HG02981 (cell line): ENCODE measurements around the gene SORCS1.

Experiments used
- ATAC-seq: cut with Tn5 transposase; IDR thresholded peaks from one replicate; pipeline ENCODE4 v1.9.1; 2021; ENCODE audit warnings: mild to moderate bottlenecking, moderate library complexity; ENCODE audit not compliant: unreplicated experiment

Gene SORCS1

DNA sequence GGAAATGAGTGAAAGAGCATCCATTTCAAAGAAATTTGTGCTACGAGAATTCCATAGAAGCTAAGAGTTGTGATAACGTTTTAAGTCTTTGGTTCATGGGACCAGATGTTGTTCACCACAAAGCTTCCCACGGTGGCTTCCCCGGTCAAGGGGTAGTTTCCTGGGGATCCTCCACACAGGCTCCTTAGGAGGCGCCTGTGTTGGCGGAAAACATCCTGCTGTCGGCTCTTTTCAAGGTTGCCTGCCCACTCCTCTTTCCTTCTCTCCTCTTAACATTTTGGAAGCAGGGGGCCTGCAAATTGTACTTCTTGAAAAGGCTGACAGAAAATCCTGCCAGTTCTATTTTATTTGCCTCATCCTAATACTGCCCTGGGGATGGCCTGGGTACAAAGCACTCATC is 398.6 kb downstream of the SORCS1 start:
- no peak for ATAC-seq

DNA sequence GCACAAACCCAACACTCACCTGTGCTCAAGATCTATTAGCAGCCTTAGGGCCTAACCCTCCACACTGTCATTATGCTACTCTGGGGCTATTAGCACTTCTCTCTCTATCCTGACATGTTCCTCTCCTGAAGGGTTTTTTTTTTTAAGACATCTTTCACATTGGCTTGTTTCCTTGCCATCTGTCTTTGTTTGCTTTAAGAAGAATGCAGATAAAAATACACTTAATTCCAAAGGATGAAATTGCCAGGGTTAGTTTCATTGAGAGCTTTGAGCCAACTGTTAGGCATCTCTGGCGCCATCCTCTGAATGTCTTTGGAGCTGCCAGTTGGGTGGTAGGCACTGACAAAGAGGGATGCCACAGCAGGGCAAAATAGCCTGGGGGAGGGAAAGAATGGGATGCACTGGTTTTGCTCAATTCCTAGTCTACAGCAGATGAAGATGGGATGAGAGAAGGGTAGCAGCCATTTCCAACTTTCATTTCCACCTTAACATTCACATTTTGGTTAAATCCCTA is 399.2 kb downstream of the SORCS1 start:
- ATAC-seq, result no peak

DNA sequence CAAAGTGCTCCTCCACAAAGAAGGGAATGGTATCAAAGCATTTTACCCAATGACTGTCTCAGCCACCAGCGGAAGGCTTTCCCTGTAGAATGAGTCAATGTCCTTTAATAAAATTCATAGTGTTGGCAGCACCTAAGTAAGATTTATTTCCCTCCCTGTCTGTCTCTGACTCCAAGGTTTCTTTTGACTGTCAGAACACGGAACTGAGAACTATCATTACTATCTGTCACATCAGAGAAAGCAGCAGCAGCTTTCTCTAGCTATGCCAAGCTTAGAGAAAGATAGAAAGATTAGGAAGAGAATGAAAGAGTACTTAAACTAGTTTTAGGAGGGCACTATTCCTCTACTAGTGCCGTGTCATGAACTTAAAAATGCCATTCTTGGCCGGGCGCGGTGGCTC is 400.1 kb downstream of the SORCS1 start:
- ATAC-seq, result no peak

DNA sequence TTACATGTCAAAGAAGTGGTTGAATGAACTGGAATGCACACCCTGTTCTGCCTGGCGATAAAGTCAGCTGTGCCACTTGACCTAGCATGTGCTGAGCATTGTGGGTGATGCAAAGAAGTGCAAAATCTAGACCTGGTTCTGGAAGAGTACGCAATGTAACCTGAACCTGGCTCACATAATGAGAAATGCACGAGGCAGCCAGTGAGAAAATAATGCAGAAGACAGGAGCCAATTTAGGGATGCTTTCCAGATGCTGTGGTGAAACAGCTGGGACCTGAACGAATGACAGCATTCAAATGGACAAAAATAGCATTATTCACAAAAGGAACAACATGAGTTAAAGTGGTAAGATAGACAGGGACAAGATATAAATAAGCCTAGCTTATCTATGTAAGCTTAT is 402.6 kb downstream of the SORCS1 start:
- ATAC-seq, result no peak

DNA sequence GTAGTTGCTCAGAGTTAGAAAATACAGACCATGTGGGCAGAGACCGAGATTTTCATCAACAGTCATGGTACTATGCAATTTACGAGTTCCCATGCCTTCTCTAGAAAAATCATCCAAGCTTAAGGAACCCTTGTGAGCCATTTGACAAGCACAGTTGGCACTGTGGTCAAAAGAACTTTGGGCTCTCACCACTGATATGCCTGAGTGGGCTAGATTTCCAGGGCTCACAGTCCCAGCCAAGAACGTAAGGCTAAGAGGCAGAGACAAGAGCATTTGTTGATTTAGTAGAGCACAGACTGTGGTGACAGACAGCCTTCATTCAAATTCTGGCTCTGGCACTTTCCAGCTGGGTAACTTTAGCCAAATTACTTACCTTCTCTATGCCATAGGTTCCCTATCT is 407.0 kb downstream of the SORCS1 start:
- ATAC-seq, result no peak

DNA sequence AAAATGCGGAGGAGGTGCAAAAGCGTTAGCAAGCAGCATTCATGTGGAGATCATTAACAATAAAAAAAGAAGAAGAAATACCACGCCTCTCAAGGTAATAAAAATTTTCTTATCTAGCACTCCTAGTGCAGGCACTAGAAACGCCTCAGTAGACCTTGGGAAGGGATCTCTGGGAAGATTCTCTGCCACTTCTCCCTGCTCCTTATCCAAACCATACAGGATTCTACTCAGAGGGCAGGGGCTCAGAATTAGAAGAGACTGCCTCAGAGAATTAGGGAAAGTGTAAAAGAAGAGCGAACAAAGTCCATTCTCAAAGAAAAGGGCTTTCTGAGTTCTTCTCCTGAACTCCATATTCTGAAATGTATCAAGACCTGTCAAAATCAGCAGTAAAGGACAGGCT is 413.4 kb downstream of the SORCS1 start:
- ATAC-seq, result no peak

DNA sequence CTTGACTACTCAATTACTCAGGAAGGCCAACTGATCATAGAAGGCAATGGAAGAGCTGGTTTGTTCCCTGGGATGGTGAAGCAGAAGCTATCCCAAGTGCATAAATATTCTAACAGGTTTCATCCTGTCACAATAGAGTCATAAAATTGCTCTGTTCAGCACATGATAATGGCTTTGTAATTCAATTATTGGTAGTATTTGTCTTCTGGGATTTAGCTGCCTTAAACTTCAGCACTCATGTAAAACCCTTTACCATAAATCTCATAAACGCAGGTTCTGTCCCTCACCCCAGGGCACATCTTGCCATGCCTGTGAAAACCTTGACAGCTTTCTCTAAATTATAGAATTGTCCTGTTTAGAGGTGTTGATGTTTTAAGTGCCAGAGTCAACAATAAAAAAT is 417.6 kb downstream of the SORCS1 start:
- ATAC-seq, result no peak

DNA sequence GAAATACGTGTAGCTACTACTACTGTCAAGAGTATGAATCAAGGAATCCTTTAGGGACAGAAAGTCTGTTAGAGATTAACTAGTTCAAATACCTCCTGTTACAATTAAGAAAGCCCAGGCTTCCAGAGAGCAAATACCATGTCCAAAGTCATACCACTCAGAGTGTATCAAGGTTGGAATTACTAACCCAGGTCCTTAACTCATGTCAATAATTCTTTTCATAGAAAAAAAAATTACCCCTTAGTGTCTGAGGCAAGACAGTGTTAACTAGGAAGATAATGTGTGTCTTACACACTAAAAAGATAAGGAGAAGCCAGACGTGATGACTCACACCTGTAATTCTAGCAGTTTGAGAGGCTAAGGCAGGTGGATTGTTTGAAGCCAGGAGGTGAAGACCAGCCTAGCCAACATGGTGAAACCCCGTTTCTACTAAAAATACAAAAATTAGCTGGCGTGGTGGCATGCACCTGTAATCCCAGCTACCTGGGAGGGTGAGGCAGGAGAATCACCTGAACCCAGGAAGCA is 423.4 kb downstream of the SORCS1 start:
- ATAC-seq, result no peak

DNA sequence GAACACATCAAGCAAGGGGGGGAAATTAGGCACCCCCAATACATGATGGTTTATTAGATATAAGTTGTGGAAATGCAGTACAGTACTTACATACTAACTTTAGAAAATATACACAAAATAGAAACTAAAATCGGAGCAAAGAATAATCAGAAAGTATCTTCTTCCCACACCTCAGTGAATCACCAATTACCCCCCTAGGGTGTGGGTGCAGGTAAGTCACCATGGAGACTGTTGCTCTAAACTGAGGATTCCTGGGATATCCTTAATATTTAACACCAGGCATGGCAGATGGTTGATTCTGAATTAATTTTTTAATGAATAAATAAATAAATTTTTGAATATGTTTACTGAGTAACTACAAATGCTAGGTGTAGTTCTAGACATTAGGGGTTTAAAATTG is 424.4 kb downstream of the SORCS1 start:
- ATAC-seq, result no peak

DNA sequence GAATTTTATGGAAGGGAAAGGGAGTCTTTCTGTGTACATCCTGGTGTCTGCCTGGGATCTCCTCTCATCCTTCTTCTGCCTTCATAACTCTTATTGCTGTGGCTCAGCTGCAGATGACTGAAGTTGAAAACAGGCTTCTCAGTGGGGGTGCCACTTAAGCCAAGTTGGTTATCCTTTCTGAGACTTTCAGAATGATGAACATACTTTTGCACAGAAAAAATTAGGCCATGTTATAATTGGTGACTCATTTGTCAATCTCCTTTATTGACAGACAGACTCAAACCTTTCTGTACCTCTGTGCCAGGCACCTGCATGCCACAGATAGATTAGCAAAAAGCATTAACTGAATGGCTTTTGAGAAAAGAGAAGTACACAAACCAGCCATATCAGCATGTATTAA is 430.3 kb downstream of the SORCS1 start:
- ATAC-seq, result no peak

DNA sequence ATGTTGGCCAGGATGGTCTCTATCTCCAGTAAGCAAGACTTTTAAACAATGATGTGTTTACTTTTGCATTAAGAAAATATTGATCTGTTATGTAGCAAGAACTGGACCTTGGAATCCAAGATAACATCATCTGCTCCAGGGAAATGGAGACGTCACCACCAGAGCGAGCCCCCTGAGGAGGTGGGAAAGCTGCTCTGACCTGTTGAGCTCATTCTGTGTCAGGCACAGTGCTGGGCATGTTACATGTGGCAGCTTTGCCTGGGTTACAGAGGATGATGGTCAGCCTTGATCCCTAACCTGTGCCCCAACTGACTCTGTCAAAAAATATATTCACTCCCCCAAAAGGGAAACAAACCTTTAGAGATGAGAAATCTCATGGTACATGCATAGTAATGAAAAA is 436.3 kb downstream of the SORCS1 start:
- no peak for ATAC-seq

DNA sequence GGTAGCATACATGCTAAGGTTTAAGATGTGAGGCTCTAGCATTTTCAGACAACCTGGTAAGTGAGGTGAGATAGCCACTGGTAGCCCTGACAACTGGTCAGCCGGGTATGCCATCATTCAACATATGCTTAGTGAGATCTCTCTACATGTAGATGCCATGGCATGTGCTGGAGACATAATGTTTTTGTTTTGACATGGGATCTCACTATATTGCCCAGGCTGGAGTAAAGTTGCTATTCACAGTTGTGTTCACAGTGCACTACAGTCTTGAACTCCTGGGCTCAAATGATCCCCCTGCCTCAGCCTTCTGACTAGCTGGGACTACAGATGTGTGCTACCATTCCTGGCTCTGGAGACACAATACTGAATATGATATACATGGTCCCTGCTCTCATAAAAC is 437.3 kb downstream of the SORCS1 start:
- no peak for ATAC-seq

DNA sequence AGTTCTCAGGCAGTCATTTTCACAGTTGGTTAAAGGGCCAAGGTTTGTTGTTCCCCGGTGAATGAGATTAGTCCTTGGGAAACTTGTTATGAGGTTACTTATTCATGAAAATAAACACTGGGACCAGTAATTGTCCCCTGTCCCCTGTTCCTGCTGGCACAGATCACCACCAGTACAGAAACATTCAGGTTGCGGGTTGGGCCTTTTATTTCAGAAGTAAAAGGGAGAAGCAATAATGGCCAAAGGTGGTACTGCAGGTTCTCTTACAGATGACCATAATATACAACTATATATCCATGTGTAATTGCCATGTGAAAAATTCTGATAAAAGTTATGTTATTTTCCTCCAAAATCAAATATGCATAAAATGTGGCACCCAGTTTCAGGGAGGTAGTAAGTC is 442.0 kb downstream of the SORCS1 start:
- no peak for ATAC-seq

DNA sequence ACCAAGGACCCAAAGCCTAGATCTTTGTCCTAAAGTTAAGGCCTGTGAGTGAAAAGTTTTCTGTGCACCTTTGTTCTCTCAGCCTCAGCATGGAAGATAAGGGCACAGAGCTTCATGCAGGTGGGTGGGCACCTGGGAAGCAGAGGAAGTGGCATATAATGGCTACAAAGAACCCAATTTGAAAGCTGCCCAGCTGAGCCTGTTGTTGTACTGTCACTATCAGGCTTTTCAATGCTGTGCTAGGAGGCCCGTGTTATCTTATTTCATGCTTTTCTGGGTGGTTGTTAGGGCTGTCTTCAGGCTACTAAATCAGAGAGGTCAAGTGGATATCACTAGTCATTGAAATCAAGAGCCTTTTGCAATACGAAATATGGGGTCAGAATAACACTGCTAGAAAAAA is 443.8 kb downstream of the SORCS1 start:
- ATAC-seq, result no peak

DNA sequence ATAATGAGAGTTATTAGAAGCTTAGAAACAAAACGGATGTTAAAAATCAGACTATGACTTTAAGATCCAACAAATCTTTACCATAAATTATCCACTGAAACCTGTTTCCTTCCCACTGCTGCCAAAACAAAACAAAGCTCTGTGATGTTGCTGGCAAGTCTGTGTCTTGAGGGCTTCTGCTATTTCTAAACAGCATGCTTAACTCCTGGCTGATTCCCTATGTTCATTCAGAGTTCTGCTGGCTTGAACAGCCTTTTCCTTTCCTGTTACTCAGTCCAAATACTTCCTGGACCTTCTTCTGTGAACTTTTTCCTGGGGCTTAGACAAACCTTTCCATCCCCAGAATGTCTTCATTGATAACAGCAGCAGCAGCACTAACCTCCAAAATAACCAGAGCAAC is 448.1 kb downstream of the SORCS1 start:
- no peak for ATAC-seq

DNA sequence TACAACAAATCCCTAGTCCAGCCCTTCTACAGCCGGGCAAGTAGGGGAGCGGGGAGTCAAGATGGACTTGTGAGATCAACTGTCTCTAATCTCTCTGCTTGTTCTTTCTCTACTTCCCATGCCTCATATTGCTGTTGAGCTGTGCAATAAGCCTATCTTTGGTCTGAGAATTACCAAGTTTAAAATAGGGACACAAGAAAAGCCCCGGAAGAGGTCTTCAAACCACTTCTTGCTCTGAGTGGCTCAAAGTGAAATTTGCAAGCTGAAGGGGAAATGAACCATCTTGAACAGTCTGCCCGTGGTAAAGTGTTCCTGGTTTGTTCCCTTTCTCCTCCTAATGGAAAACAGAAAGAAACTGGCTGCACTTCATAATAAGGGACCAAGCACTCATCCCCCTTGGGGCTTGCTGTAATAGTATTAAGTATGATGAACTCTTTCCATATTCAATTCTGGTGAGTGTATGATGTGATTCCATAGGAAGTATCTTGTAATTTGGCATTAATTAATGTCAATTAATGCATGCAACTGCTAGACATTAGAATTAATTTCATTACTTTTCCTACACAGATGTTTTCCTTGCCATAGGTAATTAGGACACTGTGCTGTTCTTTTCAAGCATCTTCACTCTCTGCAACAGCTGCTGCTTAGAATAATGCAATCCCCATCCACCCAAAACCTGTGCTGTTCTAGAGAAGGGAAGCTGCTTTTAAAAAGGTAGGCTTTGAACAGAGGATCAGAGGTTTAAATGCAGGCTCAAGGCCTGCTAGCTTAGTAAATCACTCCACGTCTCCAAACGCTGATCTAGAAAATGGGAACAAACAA is 449.6 kb downstream of the SORCS1 start:
- ATAC-seq, result no peak

DNA sequence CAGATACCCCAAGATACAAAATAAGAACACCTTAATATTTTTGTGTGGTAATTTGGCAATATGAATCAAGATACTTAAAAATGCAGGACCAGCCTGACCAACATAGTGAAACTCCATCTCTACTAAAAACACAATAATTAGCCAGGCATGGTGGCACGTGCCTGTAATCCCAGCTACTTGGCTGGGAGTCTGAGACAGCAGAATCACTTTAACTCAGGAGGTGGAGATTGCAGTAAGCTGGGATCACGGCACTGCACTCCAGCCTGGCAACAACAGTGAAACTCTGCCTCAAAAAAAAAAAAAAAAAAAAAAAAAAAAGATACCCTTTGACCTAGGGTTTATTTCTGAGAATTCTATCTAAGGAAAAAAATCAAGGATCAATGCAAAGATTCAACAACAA is 450.7 kb downstream of the SORCS1 start:
- ATAC-seq, result no peak

DNA sequence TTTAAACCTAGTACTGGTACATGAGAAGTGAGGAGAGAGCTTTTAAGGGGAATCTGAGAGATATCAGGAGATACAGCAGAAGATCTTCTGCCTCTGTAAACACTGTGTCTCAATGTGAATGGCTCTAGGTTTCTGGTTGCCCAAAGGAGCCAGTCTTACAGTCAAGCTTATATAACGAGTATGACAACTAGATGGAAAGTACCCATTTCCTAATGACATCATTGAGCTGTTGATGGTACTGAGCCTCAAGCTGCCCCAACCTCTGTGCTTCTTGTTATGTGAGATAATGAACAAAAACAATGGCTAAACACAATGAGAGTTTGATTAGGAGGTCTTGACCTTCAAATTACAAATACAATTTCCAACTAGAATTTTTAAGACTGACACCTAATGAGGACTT is 451.5 kb downstream of the SORCS1 start:
- no peak for ATAC-seq

DNA sequence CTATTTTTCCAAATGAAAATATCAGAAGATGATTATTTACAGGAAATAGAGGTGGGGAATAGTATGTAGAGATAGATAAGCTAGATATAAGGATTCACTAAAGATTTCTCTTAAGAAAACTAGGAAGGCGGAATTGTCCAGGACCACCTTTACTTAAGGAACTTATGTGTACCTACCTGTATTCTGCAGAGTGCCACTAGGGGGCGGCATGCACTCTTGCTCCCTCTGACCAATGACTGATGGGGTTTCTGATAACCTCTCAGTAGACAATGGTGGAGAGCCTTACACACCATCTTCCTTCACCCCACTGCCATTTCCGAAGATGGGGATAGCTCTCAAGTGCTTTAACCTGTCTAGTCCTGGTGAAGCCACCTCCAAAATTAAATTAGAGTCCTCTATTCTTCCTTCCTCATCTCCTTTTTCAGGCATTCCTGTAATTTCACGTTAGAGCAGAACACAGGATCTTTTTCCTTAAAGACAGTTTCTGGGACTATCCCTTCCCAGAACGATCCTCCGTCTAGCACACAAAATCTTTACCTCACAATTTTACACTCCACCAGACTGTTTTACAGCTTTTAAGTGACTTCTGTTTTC is 453.1 kb downstream of the SORCS1 start:
- ATAC-seq, result peak; percentile 81

DNA sequence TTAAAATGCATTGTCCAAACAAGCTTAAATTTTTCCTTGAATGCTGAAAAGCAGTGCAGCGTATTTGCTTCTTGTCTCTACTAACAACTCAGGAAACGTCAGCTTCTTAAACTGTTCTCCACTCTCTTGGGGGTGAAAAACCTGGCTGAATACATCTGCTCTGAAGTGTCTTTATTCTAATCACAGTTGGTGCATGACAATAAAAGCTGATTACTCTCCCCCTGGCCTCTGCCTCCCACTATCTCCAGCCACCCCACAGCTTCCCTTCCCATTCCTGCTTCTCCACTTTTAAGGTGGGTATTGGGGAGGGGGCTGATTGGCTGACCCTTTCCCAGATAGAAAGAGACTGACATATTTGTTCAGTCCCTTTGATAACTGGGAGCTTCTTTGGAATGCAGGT is 456.0 kb downstream of the SORCS1 start:
- no peak for ATAC-seq

DNA sequence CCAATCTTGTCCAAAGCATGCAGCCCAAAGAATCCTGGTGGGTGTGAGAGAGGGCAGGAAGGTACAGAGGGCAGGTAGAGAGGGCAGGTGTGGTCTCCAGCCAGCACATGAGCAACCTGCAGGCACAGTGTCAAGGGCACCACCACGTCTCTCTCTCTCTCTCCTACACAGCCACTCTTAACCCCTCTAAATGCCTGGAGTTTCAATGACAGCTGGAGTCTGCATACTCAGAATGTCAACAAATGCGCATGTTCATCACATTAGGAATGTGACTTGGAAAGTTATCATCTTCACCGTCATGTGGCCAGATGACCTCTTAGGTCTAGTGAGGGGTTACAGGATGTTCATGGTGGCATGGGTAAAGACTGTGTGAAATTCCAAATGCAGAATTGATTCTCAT is 456.8 kb downstream of the SORCS1 start:
- ATAC-seq, result no peak

DNA sequence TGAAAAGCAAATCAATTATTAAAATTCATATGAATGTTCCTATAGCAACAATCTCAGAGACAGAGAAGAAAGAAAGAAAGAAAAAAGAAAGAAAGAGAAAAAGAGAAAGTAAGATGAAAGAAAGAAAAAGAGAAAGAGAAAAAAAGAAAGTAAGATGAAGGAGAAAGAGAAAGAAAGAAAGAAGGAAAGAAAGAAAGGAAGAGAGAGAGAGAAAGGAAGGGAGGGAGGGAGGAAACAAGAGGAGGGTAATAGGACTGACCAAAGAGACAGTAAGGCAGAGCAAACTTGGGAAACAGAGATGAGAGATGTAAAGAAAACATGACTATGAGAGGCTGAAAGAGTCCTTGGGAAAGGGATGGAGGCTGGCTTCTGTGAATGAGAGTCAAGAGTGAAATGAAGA is 458.4 kb downstream of the SORCS1 start:
- no peak for ATAC-seq
